K562 (cell line): Measurements from ENCODE around the gene GGT5. TPM values are rescaled to one million over a fixed set of nuclear protein-coding genes. Genes with fewer than 3 reads are reported as not detected.

Source experiments
- NR2C2 ChIP-seq, 2 experiments: fragments of 200-800 bp in 1 of 2; sonication (Bioruptor generic) in 1 of 2; sonication (generic) in 1 of 2; formaldehyde crosslinking in 1 of 2; IDR thresholded peaks; 2 replicates each; pipeline versions ENCODE4 v1.6.1 to v1.8.0; 2016 to 2022; ENCODE audit warnings: mild to moderate bottlenecking in 1 of 2, missing compliant biosample characterization in 1 of 2, missing genetic modification characterization in 1 of 2, missing genetic modification reagents in 1 of 2
- ZNF395 ChIP-seq: fragments of 200-800 bp; sonication (Bioruptor generic); IDR thresholded peaks from 2 replicates; pipeline ENCODE4 v1.6.1; 2017; ENCODE audit warnings: missing genetic modification characterization, missing compliant biosample characterization
- ZNF655 ChIP-seq: fragments of 250-450 bp; sonication (Bioruptor Pico); IDR thresholded peaks from 2 replicates; pipeline ENCODE4 v1.5.0; 2021
- polyA plus RNA-seq, 8 experiments: library from polyadenylated mRNA; depleted of rRNA in 4 of 8; stranded (reverse) in 5 of 8; unstranded in 3 of 8; fragments of >200 nt; fragmentation: Nextera tagmentation in 2 of 8; fragmentation: Illumina TruSeq in 1 of 8; extraction: Ambion mirVana in 2 of 8; extraction: Trizol in 1 of 8; gene quantifications; 2 replicates each; pipeline versions ENCODE4 v1.2.1 to v1.2.3, GENCODE V29; 2011 to 2014; ENCODE audit warnings: inconsistent platforms in 1 of 8, missing spikeins in 1 of 8
- total RNA-seq, 7 experiments: library from RNA; depleted of rRNA in 6 of 7; stranded (reverse); fragments of >200 nt in 6 of 7; fragmentation: Illumina TruSeq in 2 of 7; extraction: Trizol in 2 of 7; gene quantifications; 2 replicates each; pipeline versions ENCODE4 v1.2.1 to v1.2.3, GENCODE V29; 2011 to 2021; ENCODE audit warnings: low replicate concordance in 1 of 7

The GGT5 gene
- total and polyA plus RNA-seq, 9 of the 15 experiments (the other 6 are each of a cell fraction or from before 2014, with no cell fraction given): 0.07 to 0.69 (median 0.18) TPM; not detected in 4

- no peak for TF ChIP-seq ZNF395 (CRISPR knock-in tag)
- no peak for TF ChIP-seq NR2C2 (CRISPR knock-in tag; IDR thresholded peaks at IDR 0.05)
- no peak for TF ChIP-seq NR2C2 (tag; IDR thresholded peaks at IDR 0.05)
- no peak for TF ChIP-seq ZNF655
- TF ChIP-seq, all 486 proteins: peak for 0
Observed at GRCh38 chr22:24187731-24188644, 56.9 kb downstream of the GGT5 start (continued).
